SK-N-MC (cell line): ENCODE measurements around the gene FADS6.

Experiments
- EZH2 ChIP-seq: fragments of 200-600 bp; sonication (generic); IDR thresholded peaks from one replicate; pipeline ENCODE4 v1.6.1; 2017; ENCODE audit warnings: antibody characterized with exemption
- FOXP2 ChIP-seq: optimal IDR thresholded peaks from 2 replicates; pipeline ENCODE3; 2011; ENCODE audit warnings: mild to moderate bottlenecking, moderate library complexity; ENCODE audit not compliant: insufficient read depth; ENCODE audit errors: extremely low read length, control extremely low read depth
- POLR2AphosphoS5 ChIP-seq: IDR thresholded peaks from 2 replicates; pipeline ENCODE4 v1.6.1; 2012; ENCODE audit warnings: mild to moderate bottlenecking, low read depth, low read length, borderline replicate concordance

DNA sequence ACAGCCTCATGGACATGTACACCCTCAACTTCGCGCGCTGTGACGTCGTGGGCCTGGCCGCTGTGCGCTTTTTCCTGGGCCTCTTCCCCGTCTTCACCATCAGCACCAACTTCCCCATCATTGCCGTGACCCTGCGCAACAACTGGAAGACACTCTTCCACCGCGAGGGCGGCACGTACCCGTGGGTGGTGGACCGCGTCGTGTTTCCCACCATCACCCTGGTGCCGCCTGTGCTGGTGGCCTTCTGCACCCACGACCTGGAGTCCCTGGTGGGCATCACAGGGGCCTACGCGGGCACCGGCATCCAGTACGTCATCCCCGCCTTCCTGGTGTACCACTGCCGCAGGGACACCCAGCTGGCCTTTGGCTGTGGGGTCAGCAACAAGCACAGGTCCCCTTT is 57.2 kb downstream of the FADS6 start:
- no peak for TF ChIP-seq FOXP2
- TF ChIP-seq EZH2: no peak
- no peak for TF ChIP-seq POLR2AphosphoS5
